Mesodermal cell (in vitro differentiated cells): ENCODE results near the gene FTO.

Experiments
- H3K27ac ChIP-seq: 2 replicates; pipeline ENCODE4 v1.7.0; 2013; ENCODE audit warnings: mild to moderate bottlenecking, low read depth, low read length, moderate library complexity; ENCODE audit not compliant: severe bottlenecking
- H3K36me3 ChIP-seq: 2 replicates; pipeline ENCODE4 v1.7.1; 2013; ENCODE audit warnings: mild to moderate bottlenecking, low read length, moderate library complexity; ENCODE audit not compliant: control insufficient read depth, insufficient read depth
- H3K4me1 ChIP-seq: one replicate; pipeline ENCODE4 v1.7.1; 2013; ENCODE audit warnings: mild to moderate bottlenecking, low read length; ENCODE audit not compliant: insufficient read depth, control insufficient read depth, poor library complexity, severe bottlenecking
- H3K4me3 ChIP-seq: 2 replicates; pipeline ENCODE4 v1.7.0; 2013; ENCODE audit warnings: low read length, control low read depth, mild to moderate bottlenecking; ENCODE audit not compliant: insufficient read depth, poor library complexity, severe bottlenecking; ENCODE audit errors: extremely low read depth
- H3K9me3 ChIP-seq: 2 replicates; pipeline ENCODE4 v1.7.1; 2013; ENCODE audit warnings: mild to moderate bottlenecking, low read length, moderate library complexity; ENCODE audit not compliant: control insufficient read depth
- WGBS, 2 experiments: methylation state at CpG; one replicate each; pipeline ENCODE4 v1.1.5; 2013; ENCODE audit warnings: missing lambda C conversion rate in 2 of 2; ENCODE audit not compliant: insufficient coverage in 2 of 2; 5-methylcytosine and 5-hydroxymethylcytosine counted together

FTO gene

GRCh38 chr16:54121539-54122295 is 417.8 kb downstream of the FTO start:
- WGBS, 2 experiments: 98 to 99% methylated on average over 18 to 25 of the region's 35 CpGs
- H3K36me3 ChIP-seq: peaks cover 4% of the 10 kb centered on the region
- no peak overlapping the region for H3K4me3 ChIP-seq
- H3K27ac ChIP-seq: no peak overlapping the region
- H3K4me1 ChIP-seq: no peaks in the 10 kb centered on the region
- H3K9me3 ChIP-seq: no peaks in the 10 kb centered on the region

GRCh38 chr16:54123766-54124165 is 419.8 kb downstream of the FTO start:
- 85 to 95% methylated on average over 3 to 4 of the region's 4 CpGs for WGBS, 2 experiments
- no peaks in the 10 kb centered on the region for H3K4me1 ChIP-seq
- H3K27ac ChIP-seq: no peak overlapping the region
- no peaks in the 10 kb centered on the region for H3K36me3 ChIP-seq
- H3K4me3 ChIP-seq: no peak overlapping the region
- H3K9me3 ChIP-seq: no peaks in the 10 kb centered on the region

- H3K4me1 ChIP-seq: no peaks in the 10 kb centered on the region
- no peak overlapping the region for H3K4me3 ChIP-seq
- no peak overlapping the region for H3K27ac ChIP-seq
- no peaks in the 10 kb centered on the region for H3K36me3 ChIP-seq
- WGBS, 2 experiments: 95% methylated on average over 3 to 4 of the region's 6 CpGs
- no peaks in the 10 kb centered on the region for H3K9me3 ChIP-seq
These were observed 422.0 kb downstream of the FTO start for GRCh38 chr16:54125751-54126655.

- Histone ChIP-seq H3K4me3 (no peak overlapping the region), H3K36me3 (no peaks in the 10 kb centered on the region), H3K4me1 (no peaks in the 10 kb centered on the region), H3K9me3 (no peaks in the 10 kb centered on the region), H3K27ac (no peak overlapping the region)
- 76 to 89% methylated on average over 4 of the region's 4 CpGs for WGBS, 2 experiments
These were observed 423.0 kb downstream of the FTO start for GRCh38 chr16:54126907-54127306.

- H3K27ac ChIP-seq: no peak overlapping the region
- 100% methylated on average over 2 of the region's 5 CpGs; no CpG with 5 or more reads in 1 of the 2 experiments for WGBS, 2 experiments
These were observed 424.8 kb downstream of the FTO start for GRCh38 chr16:54128629-54129234.

GRCh38 chr16:54129810-54130209 is 425.9 kb downstream of the FTO start:
- Histone ChIP-seq H3K27ac (no peak overlapping the region), H3K4me1 (no peaks in the 10 kb centered on the region), H3K9me3 (no peaks in the 10 kb centered on the region), H3K4me3 (no peak overlapping the region), H3K36me3 (no peaks in the 10 kb centered on the region)

More at GRCh38 chr16:54128629-54129234, 424.8 kb downstream of the FTO start:
- Histone ChIP-seq H3K9me3 (no peaks in the 10 kb centered on the region), H3K36me3 (no peaks in the 10 kb centered on the region), H3K4me1 (no peaks in the 10 kb centered on the region), H3K4me3 (no peak overlapping the region)

- peak overlapping the region; percentile 78 for H3K27ac ChIP-seq
These were observed 431.7 kb downstream of the FTO start for GRCh38 chr16:54135361-54136275.

GRCh38 chr16:54136276-54136625 is 432.3 kb downstream of the FTO start:
- Histone ChIP-seq H3K9me3 (peaks cover 10% of the 10 kb centered on the region), H3K4me1 (peaks cover 11% of the 10 kb centered on the region), H3K4me3 (no peak overlapping the region), H3K36me3 (no peaks in the 10 kb centered on the region), H3K27ac (peak overlapping the region; percentile 78)
- WGBS, 2 experiments: 95 to 96% methylated on average over 2 of the region's 2 CpGs

More at GRCh38 chr16:54135361-54136275, 431.7 kb downstream of the FTO start:
- Histone ChIP-seq H3K4me1 (peaks cover 11% of the 10 kb centered on the region), H3K36me3 (no peaks in the 10 kb centered on the region), H3K4me3 (no peak overlapping the region), H3K9me3 (peaks cover 10% of the 10 kb centered on the region)
- WGBS, 2 experiments: 80 to 88% methylated on average over 3 to 5 of the region's 5 CpGs

GRCh38 chr16:54140057-54140787 is 436.3 kb downstream of the FTO start:
- H3K4me1 ChIP-seq: peaks cover 9% of the 10 kb centered on the region
- H3K9me3 ChIP-seq: peaks cover 10% of the 10 kb centered on the region
- no peak overlapping the region for H3K27ac ChIP-seq
- no peaks in the 10 kb centered on the region for H3K36me3 ChIP-seq
- 83 to 93% methylated on average over 2 to 4 of the region's 4 CpGs for WGBS, 2 experiments
- H3K4me3 ChIP-seq: no peak overlapping the region
